Measurements from ENCODE around the gene PKNOX2. TPM values are rescaled to one million over a fixed set of nuclear protein-coding genes. Genes with fewer than 3 reads are reported as not detected.

Gene PKNOX2
- total RNA-seq, 1 donor = under 0.01 TPM

- TF ChIP-seq CTCF (IDR thresholded peaks at IDR 0.05; ENCODE audit: extremely low read depth, low read depth, low read length) = no peak
- H3K9me3 ChIP-seq (ENCODE audit: low read depth, low read length) = no peaks in the 10 kb centered on the region
- H3K27me3 ChIP-seq (ENCODE audit: insufficient read depth, low read length) = no peaks in the 10 kb centered on the region
- no peak overlapping the region for H3K4me2 ChIP-seq (ENCODE audit: insufficient read depth, low read length)
- H3K36me3 ChIP-seq (ENCODE audit: insufficient read depth, low read length) = no peaks in the 10 kb centered on the region
- H3K79me2 ChIP-seq (ENCODE audit: insufficient read depth, low read length) = no peaks in the 10 kb centered on the region
- no peaks in the 10 kb centered on the region for H4K20me1 ChIP-seq (ENCODE audit: insufficient read depth, low read length)
- no peak for DNase-seq (ENCODE audit: insufficient read length, low spot score, missing footprints)
- H2AFZ ChIP-seq (ENCODE audit: low read length) = no peak overlapping the region
- H3K27ac ChIP-seq (ENCODE audit: low read depth, low read length) = no peak overlapping the region
- no peak overlapping the region for H3K4me3 ChIP-seq (ENCODE audit: insufficient read depth, low read length)
- H3K4me1 ChIP-seq (ENCODE audit: insufficient read depth, low read length) = peaks cover 9% of the 10 kb centered on the region
Measured at GRCh38 chr11:125272821-125273220, 108.3 kb downstream of the PKNOX2 start.

- Histone ChIP-seq H3K36me3 (ENCODE audit: insufficient read depth, low read length) (no peaks in the 10 kb centered on the region), H3K9me3 (ENCODE audit: low read depth, low read length) (no peaks in the 10 kb centered on the region), H3K4me1 (ENCODE audit: insufficient read depth, low read length) (peaks cover 9% of the 10 kb centered on the region), H3K79me2 (ENCODE audit: insufficient read depth, low read length) (no peaks in the 10 kb centered on the region), H3K4me3 (ENCODE audit: insufficient read depth, low read length) (no peak overlapping the region), H2AFZ (ENCODE audit: low read length) (no peak overlapping the region), H3K4me2 (ENCODE audit: insufficient read depth, low read length) (no peak overlapping the region), H3K27ac (ENCODE audit: low read depth, low read length) (no peak overlapping the region), H3K27me3 (ENCODE audit: insufficient read depth, low read length) (no peaks in the 10 kb centered on the region), H4K20me1 (ENCODE audit: insufficient read depth, low read length) (no peaks in the 10 kb centered on the region)
- TF ChIP-seq CTCF (IDR thresholded peaks at IDR 0.05; ENCODE audit: extremely low read depth, low read depth, low read length) = no peak
- no peak for DNase-seq (ENCODE audit: insufficient read length, low spot score, missing footprints)
Measured at GRCh38 chr11:125273519-125274000, 109.0 kb downstream of the PKNOX2 start.

- H3K27ac ChIP-seq (ENCODE audit: low read depth, low read length) = no peak overlapping the region
- no peaks in the 10 kb centered on the region for H3K9me3 ChIP-seq (ENCODE audit: low read depth, low read length)
- no peak overlapping the region for H2AFZ ChIP-seq (ENCODE audit: low read length)
- no peaks in the 10 kb centered on the region for H3K79me2 ChIP-seq (ENCODE audit: insufficient read depth, low read length)
- no peak for TF ChIP-seq CTCF (IDR thresholded peaks at IDR 0.05; ENCODE audit: extremely low read depth, low read depth, low read length)
- DNase-seq (ENCODE audit: insufficient read length, low spot score, missing footprints) = no peak
- H3K27me3 ChIP-seq (ENCODE audit: insufficient read depth, low read length) = no peaks in the 10 kb centered on the region
- no peaks in the 10 kb centered on the region for H3K36me3 ChIP-seq (ENCODE audit: insufficient read depth, low read length)
- no peaks in the 10 kb centered on the region for H4K20me1 ChIP-seq (ENCODE audit: insufficient read depth, low read length)
- no peak overlapping the region for H3K4me3 ChIP-seq (ENCODE audit: insufficient read depth, low read length)
- H3K4me2 ChIP-seq (ENCODE audit: insufficient read depth, low read length) = no peak overlapping the region
- H3K4me1 ChIP-seq (ENCODE audit: insufficient read depth, low read length) = peaks cover 9% of the 10 kb centered on the region
Measured at GRCh38 chr11:125274309-125274708, 109.8 kb downstream of the PKNOX2 start.

GRCh38 chr11:125274774-125275173 is 110.2 kb downstream of the PKNOX2 start:
- Histone ChIP-seq H3K9me3 (ENCODE audit: low read depth, low read length) (no peaks in the 10 kb centered on the region), H3K27me3 (ENCODE audit: insufficient read depth, low read length) (no peaks in the 10 kb centered on the region), H3K4me3 (ENCODE audit: insufficient read depth, low read length) (no peak overlapping the region), H4K20me1 (ENCODE audit: insufficient read depth, low read length) (no peaks in the 10 kb centered on the region), H3K4me1 (ENCODE audit: insufficient read depth, low read length) (peaks cover 9% of the 10 kb centered on the region), H3K36me3 (ENCODE audit: insufficient read depth, low read length) (no peaks in the 10 kb centered on the region), H2AFZ (ENCODE audit: low read length) (no peak overlapping the region), H3K79me2 (ENCODE audit: insufficient read depth, low read length) (no peaks in the 10 kb centered on the region), H3K27ac (ENCODE audit: low read depth, low read length) (no peak overlapping the region), H3K4me2 (ENCODE audit: insufficient read depth, low read length) (no peak overlapping the region)
- DNase-seq (ENCODE audit: insufficient read length, low spot score, missing footprints) = no peak
- no peak for TF ChIP-seq CTCF (IDR thresholded peaks at IDR 0.05; ENCODE audit: extremely low read depth, low read depth, low read length)

All from osteoblast (primary cell).